Epithelial cell of esophagus (primary cell): Measurements from ENCODE around the gene RORB.

ENCODE experiments used
- DNase-seq: peaks from one replicate; pipeline ENCODE4 v3.0.0; 2010; ENCODE audit warnings: low read depth
- H3K4me3 ChIP-seq: 2 replicates; pipeline ENCODE4 v1.5.1; 2011; ENCODE audit warnings: mild to moderate bottlenecking, low read length, control low read depth
- CTCF ChIP-seq: IDR thresholded peaks from 2 replicates; pipeline ENCODE4 v1.5.1; 2011; ENCODE audit warnings: low read depth, mild to moderate bottlenecking, low read length, control low read depth, inconsistent platforms; ENCODE audit not compliant: insufficient read depth; ENCODE audit errors: missing control alignments

RORB gene

DNA sequence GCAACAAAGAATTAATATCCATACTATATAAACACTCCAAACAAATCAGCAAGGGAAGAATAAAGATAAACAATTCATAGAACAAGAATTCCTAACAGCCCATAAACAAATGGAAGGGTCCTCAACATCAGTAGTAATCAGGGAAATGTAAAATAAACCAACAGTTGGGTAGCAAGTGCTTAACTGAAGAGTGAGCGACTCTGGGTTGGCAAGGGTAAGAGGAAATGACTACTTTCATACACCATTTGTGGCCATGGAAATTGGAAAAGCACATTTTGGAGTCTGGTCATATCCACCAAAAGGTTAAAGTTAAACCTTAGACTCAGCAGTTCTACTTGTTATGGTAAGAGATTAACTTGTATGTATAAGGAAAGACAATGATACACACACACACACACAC, 17.4 kb upstream of the RORB start:
- H3K4me3 ChIP-seq, result no peak overlapping the region
- no peak for TF ChIP-seq CTCF
- no peak for DNase-seq

GRCh38 chr9:74487395-74487794, 9.7 kb upstream of the RORB start:
- DNase-seq, result no peak
- no peak for TF ChIP-seq CTCF
- no peak overlapping the region for H3K4me3 ChIP-seq

GRCh38 chr9:74493512-74493911, 3.6 kb upstream of the RORB start:
- no peak for TF ChIP-seq CTCF
- H3K4me3 ChIP-seq, result no peak overlapping the region
- no peak for DNase-seq

- H3K4me3 ChIP-seq, result no peak overlapping the region
- TF ChIP-seq CTCF, result no peak
- no peak for DNase-seq
Measured at GRCh38 chr9:74494490-74494889, 2.6 kb upstream of the RORB start.

DNA sequence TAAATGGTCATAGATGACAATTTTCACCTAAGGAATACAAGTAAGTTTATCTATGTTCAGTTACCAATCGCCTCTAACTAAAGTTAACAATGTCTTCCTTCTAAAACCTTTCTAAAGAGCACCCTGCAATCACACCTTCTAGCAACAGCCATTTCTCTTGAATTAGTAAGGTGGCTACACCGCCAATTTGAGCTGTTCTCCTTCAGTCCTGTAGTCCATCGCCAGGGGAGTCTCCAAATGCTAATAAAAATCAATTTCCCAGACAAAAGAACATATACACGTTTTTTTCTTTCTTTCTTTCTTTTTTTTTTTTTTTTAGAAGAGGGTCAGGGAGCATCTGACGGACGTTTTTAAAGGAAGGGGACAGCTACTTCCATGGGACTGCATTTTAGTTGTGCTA, 729 bp upstream of the RORB start:
- TF ChIP-seq CTCF, result no peak
- peak overlapping the region; percentile 56 for H3K4me3 ChIP-seq
- no peak for DNase-seq

GRCh38 chr9:74497748-74498620, 849 bp downstream of the RORB start:
- TF ChIP-seq CTCF, result no peak
- DNase-seq, result peak; percentile 29

GRCh38 chr9:74498621-74499095, 1.5 kb downstream of the RORB start:
- no peak for DNase-seq
- TF ChIP-seq CTCF, result no peak
- H3K4me3 ChIP-seq, result no peak overlapping the region

More at GRCh38 chr9:74497748-74498620, 849 bp downstream of the RORB start:
- peak overlapping the region; percentile 56 for H3K4me3 ChIP-seq
